H1 (cell line): ENCODE results near the gene TNFSF12. TPM values are rescaled to one million over a fixed set of nuclear protein-coding genes. Genes with fewer than 3 reads are reported as not detected.

ENCODE experiments used
- EP300 ChIP-seq, 2 experiments: IDR thresholded peaks; 1 replicate in 1 of 2; 2 replicates in 1 of 2; pipeline ENCODE4 v1.6.1; 2011 to 2012; ENCODE audit warnings: low read depth in 2 of 2, low read length in 2 of 2, mild to moderate bottlenecking in 2 of 2, borderline replicate concordance in 1 of 2, inconsistent platforms in 1 of 2, moderate library complexity in 1 of 2
- polyA plus RNA-seq, 7 experiments: library from polyadenylated mRNA; depleted of rRNA in 3 of 7; stranded (reverse) in 5 of 7; unstranded in 2 of 7; fragments of >200 nt in 5 of 7; fragments of 200-250 nt in 2 of 7; gene quantifications; 1 replicate in 5 of 7; 2 replicates in 1 of 7; 4 replicates in 1 of 7; pipeline versions ENCODE4 v1.2.1 to v1.2.3, GENCODE V29; 2011 to 2013; ENCODE audit warnings: missing spikeins in 2 of 7, mixed read lengths in 2 of 7
- total RNA-seq: library from RNA; stranded (reverse); fragmentation: NEBNext Ultra II Directional; extraction: Animal tissue kit (Norgen Biotek cat#: 25700); gene quantifications from 2 replicates; pipeline ENCODE4 v1.2.1, GENCODE V29; 2021

The TNFSF12 gene
- total and polyA plus RNA-seq, 2 of the 8 experiments (the other 6 are each of a cell fraction or from before 2014, with no cell fraction given), result 7.2 to 9.6 TPM

DNA sequence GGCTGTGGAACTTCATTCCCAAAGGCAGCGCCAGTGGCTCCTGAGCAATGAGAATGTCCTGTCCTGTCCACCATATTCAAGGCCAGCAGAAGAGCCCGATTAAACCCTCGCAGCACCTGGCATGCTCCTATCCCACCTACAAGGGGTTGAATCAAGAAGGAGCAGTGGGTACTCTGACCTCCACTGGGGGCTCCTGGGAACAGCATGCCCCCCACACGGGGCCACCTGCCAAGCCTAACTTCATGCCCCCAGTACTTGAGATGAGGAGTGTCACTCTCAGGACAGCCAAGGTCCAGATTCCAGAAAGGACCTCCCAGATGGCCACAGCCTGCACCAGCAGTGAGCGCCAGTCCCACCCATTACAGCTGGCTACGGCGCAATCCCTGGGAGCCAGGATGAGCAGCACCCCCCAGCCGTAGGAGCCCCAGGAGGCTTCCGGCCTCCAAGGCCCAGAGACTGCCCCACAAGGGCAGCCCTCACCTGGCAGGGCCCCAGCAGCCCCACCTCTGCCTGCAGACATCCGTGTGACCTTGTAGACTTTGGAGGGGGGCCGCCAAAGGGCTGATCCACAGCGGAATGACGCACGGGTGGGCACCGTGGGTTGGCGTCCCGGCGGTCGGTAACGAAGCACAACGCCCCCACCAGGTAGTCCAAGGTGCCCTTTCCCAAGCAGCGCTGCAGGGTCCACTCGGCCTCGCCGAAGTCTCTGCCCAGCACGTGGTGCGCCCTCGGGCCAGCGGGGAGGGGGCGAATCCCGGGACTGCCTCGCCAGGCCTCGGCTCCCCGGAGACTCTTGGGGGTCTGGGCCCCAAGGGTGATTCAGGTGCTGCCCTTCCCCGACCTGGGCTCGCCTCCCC lies 33.8 kb downstream of the TNFSF12 start (continued):
- TF ChIP-seq EP300 (IDR thresholded peaks at IDR 0.05; ENCODE audit: borderline replicate concordance in 1 of 2, low read depth in 2 of 2, low read length in 2 of 2), result no peak
